ENCODE results near the gene MSL3. TPM values are rescaled to one million over a fixed set of nuclear protein-coding genes. Genes with fewer than 3 reads are reported as not detected.

MSL3 gene
- total and polyA plus RNA-seq, 2 of the 8 experiments (the other 6 are each of a cell fraction or from before 2014, with no cell fraction given): 10.6 to 12.3 TPM

DNA sequence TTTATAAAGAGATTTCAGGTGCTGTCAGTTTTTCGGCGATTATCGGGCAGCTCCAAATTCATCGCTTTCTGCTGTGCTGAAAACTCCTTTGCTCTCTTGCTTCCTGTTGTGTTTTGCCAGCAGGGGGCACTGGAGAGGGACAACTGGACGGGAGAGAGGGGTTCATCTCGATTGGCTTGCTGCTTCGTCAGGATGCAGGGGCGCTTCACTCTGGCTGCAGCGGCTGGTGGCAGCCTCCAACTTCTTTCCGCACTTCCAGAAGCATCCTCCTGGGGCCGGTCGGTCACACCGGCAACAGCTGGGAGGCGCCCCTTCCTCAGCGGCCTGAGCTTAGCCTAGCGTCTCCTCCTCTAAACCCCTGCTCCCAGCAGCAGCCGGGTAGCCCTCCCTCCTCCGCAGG is 29.5 kb downstream of the MSL3 start:
- Histone ChIP-seq H3K18ac (ENCODE audit: extremely low read depth, low read length) (no peak overlapping the region), H3K4me3 (ENCODE audit: extremely low read depth in 1 of 4, insufficient read depth in 2 of 4, low read depth in 3 of 4, low read length in 4 of 4) (no peak overlapping the region), H3K36me3 (ENCODE audit: control insufficient read depth in 2 of 4, insufficient read depth in 4 of 4, low read length in 3 of 4) (no peaks in the 10 kb centered on the region), H3K27ac (ENCODE audit: low read depth, low read length) (no peak overlapping the region), H2AK5ac (ENCODE audit: low read depth, low read length) (no peak overlapping the region), H3K4me1 (replicated peaks in 1 of 4; ENCODE audit: control insufficient read depth in 3 of 4, insufficient read depth in 4 of 4, low read length in 3 of 4) (no peaks in the 10 kb centered on the region), H3K79me1 (ENCODE audit: low read depth, low read length) (no peaks in the 10 kb centered on the region), H3K56ac (replicated peaks; ENCODE audit: insufficient read length, low read depth, low read length) (no peak overlapping the region), H3K79me2 (ENCODE audit: control insufficient read depth in 1 of 2, insufficient read depth in 2 of 2, low read length in 2 of 2) (no peaks in the 10 kb centered on the region), H3K9me3 (ENCODE audit: insufficient read depth in 2 of 2, low read depth in 1 of 2, low read length in 1 of 2) (no peaks in the 10 kb centered on the region), H3K4me2 (ENCODE audit: insufficient read depth in 1 of 2, low read depth in 2 of 2, low read length in 2 of 2) (no peak overlapping the region), H3K14ac (ENCODE audit: insufficient read length) (no peak overlapping the region), H3K4ac (replicated peaks; ENCODE audit: insufficient read length, low read depth, low read length) (no peak overlapping the region), H2BK5ac (ENCODE audit: low read depth, low read length) (no peak overlapping the region), H2BK12ac (ENCODE audit: low read depth, low read length) (no peak overlapping the region), H2BK15ac (ENCODE audit: low read length) (no peak overlapping the region), H3K23me2 (ENCODE audit: low read depth, low read length) (no peaks in the 10 kb centered on the region), H2AFZ (ENCODE audit: low read length) (no peak overlapping the region), H4K20me1 (replicated peaks in 1 of 2; ENCODE audit: control insufficient read depth in 1 of 2, insufficient read depth in 2 of 2, low read length in 2 of 2) (no peaks in the 10 kb centered on the region), H4K91ac (replicated peaks; ENCODE audit: insufficient read length, low read length) (no peak overlapping the region), H3K27me3 (replicated peaks in 1 of 4; ENCODE audit: control insufficient read depth in 3 of 4, extremely low read depth in 1 of 4, insufficient read depth in 3 of 4, low read length in 3 of 4) (no peaks in the 10 kb centered on the region), H4K8ac (ENCODE audit: extremely low read depth, insufficient read depth, low read length) (no peak overlapping the region), H3K23ac (ENCODE audit: insufficient read length) (no peak overlapping the region), H2BK20ac (ENCODE audit: low read length) (no peak overlapping the region), H4K5ac (ENCODE audit: insufficient read length, low read depth, low read length) (no peak overlapping the region), H2BK120ac (replicated peaks; ENCODE audit: low read depth, low read length) (no peak overlapping the region), H3K9ac (replicated peaks in 1 of 4; ENCODE audit: extremely low read depth in 1 of 4, low read depth in 3 of 4, low read length in 3 of 4) (no peak overlapping the region)
- peak; percentile 84 for FAIRE-seq
- ChIA-PET POLR2A (ENCODE audit: partially characterized antibody) (no interaction called here), CTCF (ENCODE audit: partially characterized antibody) (interaction anchor here (0.6 to 2.0 kb wide), 18 partner anchors 9 to 949 kb away, joined by 3 to 5 read pairs (median 4); partner anchors contain the start of genes ARHGAP6 and MSL3)
- peak; percentile 75 to 80 for DNase-seq (ENCODE audit: low read depth in 1 of 2, low spot score in 2 of 2)
- WGBS, 2 experiments (ENCODE audit: extremely low coverage in 1 of 2, insufficient coverage in 1 of 2, insufficient read length in 1 of 2, insufficient replicate concordance in 2 of 2, low coverage in 1 of 2, low lambda C conversion rate in 2 of 2, missing lambda C conversion rate in 1 of 2): 6% methylated on average over 8 of the region's 18 CpGs; no CpG with 5 or more reads in 1 of the 2 experiments
- TF ChIP-seq KDM1A (IDR thresholded peaks at IDR 0.05; ENCODE audit: borderline replicate concordance, low read length) (no peak), CREB1 (IDR thresholded peaks at IDR 0.05) (0 out of 2 replicates have a peak, but pooled peaks have one; percentile 14), SP4 (IDR thresholded peaks at IDR 0.05; ENCODE audit: low read length) (no peak), GTF2F1 (IDR thresholded peaks at IDR 0.05; ENCODE audit: borderline replicate concordance, low read depth, low read length) (no peak), RAD21 (IDR thresholded peaks at IDR 0.05 in 1 of 2, conservative IDR thresholded peaks at IDR 0.05 in 1 of 2; ENCODE audit: low read depth in 2 of 2, low read length in 2 of 2) (peak; percentile 57 to 63), TEAD4 (IDR thresholded peaks at IDR 0.05; ENCODE audit: low read depth, low read length) (no peak), RXRA (IDR thresholded peaks at IDR 0.05; ENCODE audit: insufficient read depth, low read depth, low read length) (no peak), TBP (IDR thresholded peaks at IDR 0.05; ENCODE audit: low read depth, low read length) (peak; percentile 74; the same call in 1 of the 2 replicates)
- TF ChIP-seq, protein P1, sequence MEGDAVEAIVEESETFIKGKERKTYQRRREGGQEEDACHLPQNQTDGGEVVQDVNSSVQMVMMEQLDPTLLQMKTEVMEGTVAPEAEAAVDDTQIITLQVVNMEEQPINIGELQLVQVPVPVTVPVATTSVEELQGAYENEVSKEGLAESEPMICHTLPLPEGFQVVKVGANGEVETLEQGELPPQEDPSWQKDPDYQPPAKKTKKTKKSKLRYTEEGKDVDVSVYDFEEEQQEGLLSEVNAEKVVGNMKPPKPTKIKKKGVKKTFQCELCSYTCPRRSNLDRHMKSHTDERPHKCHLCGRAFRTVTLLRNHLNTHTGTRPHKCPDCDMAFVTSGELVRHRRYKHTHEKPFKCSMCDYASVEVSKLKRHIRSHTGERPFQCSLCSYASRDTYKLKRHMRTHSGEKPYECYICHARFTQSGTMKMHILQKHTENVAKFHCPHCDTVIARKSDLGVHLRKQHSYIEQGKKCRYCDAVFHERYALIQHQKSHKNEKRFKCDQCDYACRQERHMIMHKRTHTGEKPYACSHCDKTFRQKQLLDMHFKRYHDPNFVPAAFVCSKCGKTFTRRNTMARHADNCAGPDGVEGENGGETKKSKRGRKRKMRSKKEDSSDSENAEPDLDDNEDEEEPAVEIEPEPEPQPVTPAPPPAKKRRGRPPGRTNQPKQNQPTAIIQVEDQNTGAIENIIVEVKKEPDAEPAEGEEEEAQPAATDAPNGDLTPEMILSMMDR (IDR thresholded peaks at IDR 0.05; ENCODE audit: control extremely low read depth in 1 of 3, insufficient read depth in 1 of 3, low read depth in 1 of 3, low read length in 3 of 3): peak; percentile 41 to 79 (median 62)
- TF ChIP-seq, protein P2, sequence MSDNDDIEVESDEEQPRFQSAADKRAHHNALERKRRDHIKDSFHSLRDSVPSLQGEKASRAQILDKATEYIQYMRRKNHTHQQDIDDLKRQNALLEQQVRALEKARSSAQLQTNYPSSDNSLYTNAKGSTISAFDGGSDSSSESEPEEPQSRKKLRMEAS (IDR thresholded peaks at IDR 0.05): peak; percentile 16; the same call in 1 of the 2 replicates

Data from H1 (cell line).